K562 (cell line): ENCODE data around the gene ENDOD1. TPM values are rescaled to one million over a fixed set of nuclear protein-coding genes. Genes with fewer than 3 reads are reported as not detected.

Experiments used
- ATF2 ChIP-seq: sonication (generic); formaldehyde crosslinking; IDR thresholded peaks from 2 replicates; pipeline ENCODE4 v1.8.1; 2022; ENCODE audit warnings: missing genetic modification reagents
- BRD9 ChIP-seq: fragments of 450-650 bp; IDR thresholded peaks from 2 replicates; pipeline ENCODE4 v1.6.1; 2018; ENCODE audit warnings: low read depth; ENCODE audit not compliant: partially characterized antibody
- DDX20 ChIP-seq: fragments of 450-650 bp; IDR thresholded peaks from 2 replicates; pipeline ENCODE4 v1.6.1; 2016; ENCODE audit warnings: missing genetic modification characterization, low read depth, mild to moderate bottlenecking, missing compliant biosample characterization, moderate library complexity
- ELK3 ChIP-seq: fragments of 450-650 bp; formaldehyde crosslinking; IDR thresholded peaks from 2 replicates; pipeline ENCODE4 v1.4.0; 2020; ENCODE audit warnings: mild to moderate bottlenecking
- GATAD2A ChIP-seq: fragments of 450-650 bp; IDR thresholded peaks from 2 replicates; pipeline ENCODE4 v1.6.1; 2017
- HMBOX1 ChIP-seq: sonication (generic); IDR thresholded peaks from 2 replicates; pipeline ENCODE4 v1.6.1; 2016
- HMG20B ChIP-seq: fragments of 250-450 bp; sonication (Bioruptor Pico); IDR thresholded peaks from 2 replicates; pipeline ENCODE4 v1.5.0; 2021; ENCODE audit warnings: mild to moderate bottlenecking
- KDM5B ChIP-seq: fragments of 200-600 bp; sonication (generic); IDR thresholded peaks from 2 replicates; pipeline ENCODE4 v1.6.1; 2012; ENCODE audit warnings: low read depth, mild to moderate bottlenecking, moderate library complexity, low read length, control low read depth, inconsistent platforms; ENCODE audit not compliant: insufficient replicate concordance
- LEF1 ChIP-seq: fragments of 450-650 bp; IDR thresholded peaks from 2 replicates; pipeline ENCODE4 v1.6.1; 2016; ENCODE audit warnings: mild to moderate bottlenecking
- PATZ1 ChIP-seq: fragments of 250-450 bp; sonication (Bioruptor Pico); IDR thresholded peaks from 2 replicates; pipeline ENCODE4 v1.5.0; 2020; ENCODE audit warnings: mild to moderate bottlenecking, borderline replicate concordance
- RNF2 ChIP-seq: sonication (generic); IDR thresholded peaks from 2 replicates; pipeline ENCODE4 v1.6.1; 2016
- SMAD3 ChIP-seq: fragments of 450-650 bp; formaldehyde crosslinking; conservative IDR thresholded peaks from 2 replicates; pipeline ENCODE4 v1.4.0; 2020; ENCODE audit warnings: mild to moderate bottlenecking
- SRSF7 ChIP-seq: fragments of 200-400 bp; formaldehyde crosslinking; optimal IDR thresholded peaks from 2 replicates; pipeline ENCODE3; 2017; ENCODE audit warnings: mild to moderate bottlenecking, low read depth, low read length
- THRAP3 ChIP-seq: fragments of 450-650 bp; IDR thresholded peaks from 2 replicates; pipeline ENCODE4 v1.6.1; 2016; ENCODE audit warnings: mild to moderate bottlenecking, inconsistent platforms, borderline replicate concordance
- ZBTB26 ChIP-seq: fragments of 450-650 bp; formaldehyde crosslinking; IDR thresholded peaks from 2 replicates; pipeline ENCODE4 v1.4.0; 2022; ENCODE audit warnings: missing genetic modification characterization
- ZBTB34 ChIP-seq: fragments of 250-450 bp; sonication (Bioruptor Pico); IDR thresholded peaks from 2 replicates; pipeline ENCODE4 v1.8.0; 2021; ENCODE audit warnings: mild to moderate bottlenecking, moderate library complexity
- ZFP91 ChIP-seq: sonication (generic); formaldehyde crosslinking; IDR thresholded peaks from 2 replicates; pipeline ENCODE4 v1.8.0; 2022; ENCODE audit warnings: mild to moderate bottlenecking, missing genetic modification reagents
- ZNF263 ChIP-seq: sonication (generic); formaldehyde crosslinking; IDR thresholded peaks from 2 replicates; pipeline ENCODE4 v1.8.0; 2022; ENCODE audit warnings: mild to moderate bottlenecking, missing genetic modification reagents, borderline replicate concordance
- ZNF311 ChIP-seq: fragments of 250-450 bp; sonication (Bioruptor Pico); IDR thresholded peaks from 2 replicates; pipeline ENCODE4 v1.4.0; 2020; ENCODE audit warnings: mild to moderate bottlenecking, moderate library complexity
- ZNF444 ChIP-seq: fragments of 250-450 bp; sonication (Bioruptor Pico); IDR thresholded peaks from 2 replicates; pipeline ENCODE4 v1.4.0; 2020; ENCODE audit warnings: mild to moderate bottlenecking, moderate library complexity
- polyA plus RNA-seq, 8 experiments: library from polyadenylated mRNA; depleted of rRNA in 4 of 8; stranded (reverse) in 5 of 8; unstranded in 3 of 8; fragments of >200 nt; fragmentation: Nextera tagmentation in 2 of 8; fragmentation: Illumina TruSeq in 1 of 8; extraction: Ambion mirVana in 2 of 8; extraction: Trizol in 1 of 8; gene quantifications; 2 replicates each; pipeline versions ENCODE4 v1.2.1 to v1.2.3, GENCODE V29; 2011 to 2014; ENCODE audit warnings: inconsistent platforms in 1 of 8, missing spikeins in 1 of 8
- total RNA-seq, 7 experiments: library from RNA; depleted of rRNA in 6 of 7; stranded (reverse); fragments of >200 nt in 6 of 7; fragmentation: Illumina TruSeq in 2 of 7; extraction: Trizol in 2 of 7; gene quantifications; 2 replicates each; pipeline versions ENCODE4 v1.2.1 to v1.2.3, GENCODE V29; 2011 to 2021; ENCODE audit warnings: low replicate concordance in 1 of 7

The ENDOD1 gene
- total and polyA plus RNA-seq, 9 of the 15 experiments (the other 6 are each of a cell fraction or from before 2014, with no cell fraction given) = 4.2 to 11.8 (median 9.3) TPM

- TF ChIP-seq ATF2 (CRISPR knock-in tag) (no peak), HMG20B (no peak), RNF2 (no peak), ZBTB26 (no peak), SMAD3 (CRISPR knock-in tag) (no peak; the same call in 1 of the 2 replicates), ZNF444 (CRISPR knock-in tag) (no peak), KDM5B (peak; percentile 70), ZBTB34 (no peak), GATAD2A (no peak), ZNF263 (CRISPR knock-in tag) (no peak), PATZ1 (CRISPR knock-in tag) (no peak), SRSF7 (no peak), ELK3 (CRISPR knock-in tag) (no peak), LEF1 (no peak), ZFP91 (CRISPR knock-in tag) (no peak), ZNF311 (CRISPR knock-in tag) (no peak), DDX20 (no peak), HMBOX1 (no peak; the same call in 1 of the 2 replicates), THRAP3 (no peak), BRD9 (peak; percentile 31)
Measured at GRCh38 chr11:95068549-95068948, 21.1 kb upstream of the ENDOD1 start (continued).
